RWPE1 (cell line): Measurements from ENCODE around the gene GATC.
"Not testable (repeated sequence)": the region's sequence is repeated elsewhere in the genome, so short reads cannot be mapped to it uniquely, and the experiment has no call there.

Source experiments
- CTCF ChIA-PET: fragments of 350-600 bp; sonication (Branson Sonifier 250); formaldehyde crosslinking; extraction: SDS; loops from one replicate; lab custom pipeline; 2021; lab: Yijun Ruan, JAX
- POLR2A ChIA-PET: fragments of 400-600 bp; formaldehyde crosslinking; extraction: SDS; loops from one replicate; lab custom pipeline; 2020; ENCODE audit warnings: antibody characterized with exemption; ENCODE audit not compliant: low non-redundant PET; lab: Yijun Ruan, JAX
- DNase-seq: peaks from one replicate; pipeline ENCODE4 v3.0.0; 2012; ENCODE audit warnings: low spot score
- H3K27ac ChIP-seq: fragments of 450-650 bp; 2 replicates; pipeline ENCODE4 v1.5.1; 2017
- CTCF ChIP-seq: fragments of 450-650 bp; conservative IDR thresholded peaks from 2 replicates; pipeline ENCODE4 v1.5.1; 2017; ENCODE audit warnings: low read depth, mild to moderate bottlenecking

Gene GATC

GRCh38 chr12:120481022-120481767 lies 35.0 kb downstream of the GATC start:
- no peak for TF ChIP-seq CTCF
- ChIA-PET CTCF (no interaction called here), POLR2A (no interaction called here)
- H3K27ac ChIP-seq, result no peak overlapping the region
- no peak for DNase-seq

GRCh38 chr12:120483621-120484020 lies 37.4 kb downstream of the GATC start:
- CTCF ChIA-PET, result interaction anchor here (0.9 kb wide), 1 partner anchor 16 kb away, joined by 3 read pairs; no protein-coding TSS in a partner anchor
- POLR2A ChIA-PET, result interaction anchor here (0.6 kb wide), 1 partner anchor 14 kb away, joined by 3 read pairs; the partner anchor contains the start of gene SRSF9
- no peak overlapping the region for H3K27ac ChIP-seq
- DNase-seq, result no peak
- no peak for TF ChIP-seq CTCF

DNA sequence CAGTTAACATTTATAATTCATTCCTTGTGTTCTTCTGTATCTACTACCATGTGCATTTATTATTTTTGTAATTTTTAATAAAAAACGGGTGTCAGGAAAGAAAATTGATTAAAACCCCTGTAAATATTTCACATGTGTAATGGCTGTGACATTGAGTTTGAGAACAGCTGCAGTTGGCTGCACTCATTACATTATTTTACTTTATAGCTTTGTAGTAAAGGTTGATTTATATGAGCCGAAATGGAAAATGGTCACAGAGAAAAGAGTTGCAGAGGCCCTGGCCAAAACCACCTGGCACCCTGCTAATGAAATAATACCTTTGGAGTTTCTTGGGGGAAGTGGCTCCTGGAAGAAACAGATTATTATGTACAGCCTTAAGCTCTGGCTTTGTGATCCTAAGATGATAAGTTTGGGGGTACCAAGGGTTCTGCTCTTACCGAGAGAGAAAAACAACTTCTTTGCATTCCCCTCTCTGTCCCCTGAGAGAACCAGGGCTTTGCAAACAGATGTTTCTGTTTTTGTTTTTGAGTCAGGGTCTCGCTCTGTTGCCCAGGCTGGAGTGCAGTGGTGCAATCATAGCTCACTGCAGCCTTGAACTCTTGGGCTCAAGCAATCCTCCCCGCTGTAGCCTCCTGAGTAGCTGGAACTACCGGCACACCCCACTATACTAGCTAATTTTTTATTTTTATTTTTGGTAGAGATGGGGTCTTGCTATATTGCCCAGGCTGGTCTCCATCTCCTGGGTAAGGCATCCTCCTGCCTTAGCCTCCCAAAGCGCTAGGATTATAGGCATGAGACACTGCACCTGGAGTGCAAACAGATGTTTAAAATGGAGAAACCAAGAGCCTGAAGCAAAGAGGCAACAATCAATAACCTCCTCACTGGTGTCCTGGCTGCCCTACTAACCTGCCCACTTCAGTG lies 40.0 kb downstream of the GATC start:
- no peak for DNase-seq
- ChIA-PET POLR2A (no interaction called here), CTCF (interaction anchor here (1.7 kb wide), 1 partner anchor 9 kb away, joined by 5 read pairs; no protein-coding TSS in a partner anchor)
- no peak for TF ChIP-seq CTCF
- no peak overlapping the region for H3K27ac ChIP-seq

- DNase-seq, H3K27ac ChIP-seq, POLR2A ChIA-PET: not testable (repeated sequence)
- CTCF ChIA-PET, result interaction anchor here (0.6 to 0.7 kb wide), 2 partner anchors 34 to 57 kb away, joined by 3 read pairs; no protein-coding TSS in a partner anchor
Measured at GRCh38 chr12:120487552-120487951, 41.3 kb downstream of the GATC start.

DNA sequence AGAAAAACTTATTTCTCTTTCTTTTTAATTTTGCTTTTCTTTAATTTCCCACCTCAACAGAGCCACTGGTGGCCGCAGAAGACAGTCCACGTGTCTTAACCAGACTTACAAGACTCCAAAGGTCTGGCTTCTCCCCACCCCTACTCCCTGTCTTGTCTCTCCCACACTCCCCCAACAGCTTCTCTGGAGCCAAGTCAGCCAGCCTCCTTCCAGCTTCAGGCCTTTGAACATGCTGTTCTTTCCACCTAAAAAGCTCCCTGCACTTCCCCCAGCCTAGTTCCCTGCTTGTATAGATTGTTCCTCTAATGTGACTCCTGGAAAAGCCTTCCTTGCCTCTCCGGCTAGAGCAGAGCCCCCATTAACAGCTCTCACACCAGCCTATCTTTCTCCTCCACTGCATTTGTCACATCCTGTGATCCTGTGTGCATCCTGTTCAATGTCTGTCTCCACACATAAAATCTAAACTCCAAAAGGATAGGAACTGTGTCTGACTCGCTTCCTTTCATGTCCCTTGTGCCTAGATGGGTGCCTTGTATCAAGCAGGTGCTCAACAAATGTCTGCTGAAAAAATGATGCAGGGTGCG lies 41.9 kb downstream of the GATC start:
- POLR2A ChIA-PET, result no interaction called here
- CTCF ChIA-PET, result interaction anchor here (0.6 to 0.7 kb wide), 2 partner anchors 34 to 57 kb away, joined by 3 read pairs; no protein-coding TSS in a partner anchor
- no peak for DNase-seq
- H3K27ac ChIP-seq, result no peak overlapping the region
- TF ChIP-seq CTCF, result no peak

DNA sequence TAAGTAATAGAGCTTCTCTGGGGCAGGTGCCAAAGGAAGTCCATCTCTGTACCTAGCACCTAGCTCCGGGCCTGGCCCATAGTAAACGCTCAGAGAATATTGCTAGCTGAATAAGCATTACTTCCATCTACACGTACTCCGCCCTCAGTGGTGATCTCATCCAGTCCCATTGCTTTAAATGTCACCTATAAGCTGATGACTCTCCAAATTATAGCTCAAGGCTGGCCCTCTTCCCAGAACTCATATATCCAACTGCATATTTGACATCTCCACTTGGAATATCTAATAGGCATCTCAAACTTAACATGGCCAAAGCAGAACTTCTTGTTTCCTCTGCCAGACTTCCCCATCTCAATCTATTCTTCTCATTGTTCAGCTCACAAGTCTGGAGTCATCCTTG lies 42.8 kb downstream of the GATC start:
- POLR2A ChIA-PET, result no interaction called here

More for the DNA sequence above, 42.8 kb downstream of the GATC start:
- DNase-seq, result no peak
- TF ChIP-seq CTCF, result no peak
- no peak overlapping the region for H3K27ac ChIP-seq
- CTCF ChIA-PET, result interaction anchor here (0.6 kb wide), 1 partner anchor 41 kb away, joined by 3 read pairs; no protein-coding TSS in a partner anchor
